Hepatocyte (in vitro differentiated cells): ENCODE data around the gene TACR2.

Experiments
- EZH2 ChIP-seq: fragments of 200-600 bp; sonication (generic); IDR thresholded peaks from 2 replicates; pipeline ENCODE4 v1.6.1; 2016; ENCODE audit warnings: antibody characterized with exemption, mild to moderate bottlenecking, borderline replicate concordance
- EZH2phosphoT487 ChIP-seq: fragments of 200-600 bp; sonication (generic); IDR thresholded peaks from one replicate; pipeline ENCODE4 v1.6.1; 2018; ENCODE audit warnings: antibody characterized with exemption, mild to moderate bottlenecking, low read depth, moderate library complexity; ENCODE audit not compliant: unreplicated experiment, severe bottlenecking
- TF ChIP-seq, protein P1 (sequence below): fragments of 200-600 bp; sonication (generic); IDR thresholded peaks from 2 replicates; pipeline ENCODE4 v1.5.1; 2016; ENCODE audit warnings: antibody characterized with exemption, mild to moderate bottlenecking; ENCODE audit not compliant: poor library complexity

DNA sequence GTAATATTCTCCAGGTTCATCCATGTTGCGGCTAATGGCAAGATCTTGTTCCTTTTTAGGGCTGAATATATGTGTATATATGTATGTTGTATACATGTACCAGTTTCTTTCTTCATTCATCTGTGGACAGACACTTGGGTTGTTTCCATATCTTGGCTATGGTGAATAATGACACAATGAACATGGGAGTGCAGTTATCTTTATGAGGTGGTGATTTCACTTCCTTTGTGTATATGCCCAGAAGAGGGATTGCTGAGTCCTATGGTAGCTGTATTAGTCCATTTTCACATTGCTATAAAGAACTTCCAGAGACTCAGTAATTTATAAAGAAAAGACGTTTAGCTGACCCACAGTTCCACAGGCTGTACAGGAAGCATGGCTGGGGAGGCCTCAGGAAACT is 17.5 kb upstream of the TACR2 start:
- TF ChIP-seq, protein P1, sequence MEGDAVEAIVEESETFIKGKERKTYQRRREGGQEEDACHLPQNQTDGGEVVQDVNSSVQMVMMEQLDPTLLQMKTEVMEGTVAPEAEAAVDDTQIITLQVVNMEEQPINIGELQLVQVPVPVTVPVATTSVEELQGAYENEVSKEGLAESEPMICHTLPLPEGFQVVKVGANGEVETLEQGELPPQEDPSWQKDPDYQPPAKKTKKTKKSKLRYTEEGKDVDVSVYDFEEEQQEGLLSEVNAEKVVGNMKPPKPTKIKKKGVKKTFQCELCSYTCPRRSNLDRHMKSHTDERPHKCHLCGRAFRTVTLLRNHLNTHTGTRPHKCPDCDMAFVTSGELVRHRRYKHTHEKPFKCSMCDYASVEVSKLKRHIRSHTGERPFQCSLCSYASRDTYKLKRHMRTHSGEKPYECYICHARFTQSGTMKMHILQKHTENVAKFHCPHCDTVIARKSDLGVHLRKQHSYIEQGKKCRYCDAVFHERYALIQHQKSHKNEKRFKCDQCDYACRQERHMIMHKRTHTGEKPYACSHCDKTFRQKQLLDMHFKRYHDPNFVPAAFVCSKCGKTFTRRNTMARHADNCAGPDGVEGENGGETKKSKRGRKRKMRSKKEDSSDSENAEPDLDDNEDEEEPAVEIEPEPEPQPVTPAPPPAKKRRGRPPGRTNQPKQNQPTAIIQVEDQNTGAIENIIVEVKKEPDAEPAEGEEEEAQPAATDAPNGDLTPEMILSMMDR, result no peak
- TF ChIP-seq EZH2, result no peak
- TF ChIP-seq EZH2phosphoT487, result no peak
